ENCODE results near the gene LPIN3.
"Not testable (repeated sequence)": the region's sequence is repeated elsewhere in the genome, so short reads cannot be mapped to it uniquely, and the experiment has no call there.

Gene LPIN3

GRCh38 chr20:41340327-41341055 is at the start of gene LPIN3:
LPIN3 (plus strand) TSS chr20:41340821; CDS start chr20:41345804, 4,983 bp downstream.
- peak; percentile 89 for DNase-seq

GRCh38 chr20:41293269-41294037 is 47.2 kb upstream of the LPIN3 start:
- no peak for DNase-seq

DNA sequence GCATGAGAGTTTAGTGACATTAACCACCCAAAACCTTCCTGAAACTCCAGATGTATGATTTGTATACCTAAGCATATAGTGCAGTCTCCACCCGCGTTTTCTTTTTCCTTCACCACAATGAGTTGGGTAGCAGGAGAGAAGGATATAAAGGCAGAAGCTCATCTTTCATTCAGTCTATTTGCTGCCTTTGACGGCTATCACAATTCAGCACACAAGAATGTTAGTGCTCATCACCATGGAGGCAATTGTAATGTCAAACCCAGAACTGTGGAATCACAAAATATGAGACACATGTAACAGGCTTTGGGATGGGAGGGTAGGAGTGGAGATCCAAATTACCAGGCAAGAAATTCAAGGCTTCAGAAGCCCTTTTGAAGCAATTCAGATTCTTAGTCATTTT is 40.7 kb upstream of the LPIN3 start:
- no peak for DNase-seq

DNA sequence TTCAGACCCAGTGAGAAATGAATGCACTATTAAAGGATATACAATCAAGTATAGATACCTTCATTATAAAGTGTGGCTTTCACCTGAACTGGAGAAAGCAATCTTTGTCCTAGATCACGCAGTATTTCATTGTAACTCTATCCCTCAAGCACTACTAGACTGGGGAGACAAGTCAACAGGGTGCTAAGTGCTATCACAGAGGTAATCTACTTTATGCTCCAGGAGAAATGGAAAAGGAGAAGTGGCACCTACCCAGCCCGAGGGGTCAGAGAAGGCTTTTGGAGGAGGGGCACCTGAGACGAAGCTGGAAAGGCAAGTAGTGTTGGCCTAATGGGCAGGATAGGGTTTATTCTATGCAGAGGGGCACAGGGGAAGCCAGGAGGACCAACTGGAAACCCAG is 40.2 kb upstream of the LPIN3 start:
- DNase-seq, result no peak

- no peak for DNase-seq
Measured at GRCh38 chr20:41300886-41301285, 39.7 kb upstream of the LPIN3 start.

- no peak for DNase-seq
Measured at GRCh38 chr20:41304002-41304401, 36.6 kb upstream of the LPIN3 start.

DNA sequence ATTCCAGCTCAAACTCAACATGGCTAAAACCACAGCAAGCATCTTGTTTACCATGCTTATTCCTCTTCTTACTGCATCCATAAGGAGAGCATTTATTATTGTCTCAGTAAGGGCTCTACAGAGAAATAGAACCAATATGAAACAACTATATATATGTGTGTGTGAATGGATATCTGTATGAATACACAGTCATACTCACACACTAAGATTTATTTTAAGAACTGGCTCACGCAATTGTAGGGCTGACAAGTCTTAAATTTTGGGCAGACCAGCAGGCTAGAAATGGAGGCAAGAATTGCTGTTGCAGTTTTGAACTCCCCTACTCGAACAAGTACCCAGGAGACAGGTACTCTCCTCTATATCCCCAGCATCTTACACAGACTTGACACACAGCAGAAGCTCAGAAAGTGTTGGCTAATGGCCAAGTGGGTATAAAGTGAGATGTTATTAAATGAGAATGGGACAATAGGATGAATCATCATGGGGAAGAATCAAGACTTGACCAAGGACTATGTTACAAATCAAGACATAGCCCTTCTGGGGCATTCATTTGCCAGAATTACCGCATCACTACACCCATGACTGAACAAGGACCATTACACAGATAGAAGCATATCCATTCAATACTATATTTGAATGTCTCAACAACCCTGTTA is 36.1 kb upstream of the LPIN3 start:
- no peak for DNase-seq

- DNase-seq, result no peak
Measured at GRCh38 chr20:41306061-41306727, 34.4 kb upstream of the LPIN3 start.

- DNase-seq, result no peak
Measured at GRCh38 chr20:41307021-41307420, 33.6 kb upstream of the LPIN3 start.

DNA sequence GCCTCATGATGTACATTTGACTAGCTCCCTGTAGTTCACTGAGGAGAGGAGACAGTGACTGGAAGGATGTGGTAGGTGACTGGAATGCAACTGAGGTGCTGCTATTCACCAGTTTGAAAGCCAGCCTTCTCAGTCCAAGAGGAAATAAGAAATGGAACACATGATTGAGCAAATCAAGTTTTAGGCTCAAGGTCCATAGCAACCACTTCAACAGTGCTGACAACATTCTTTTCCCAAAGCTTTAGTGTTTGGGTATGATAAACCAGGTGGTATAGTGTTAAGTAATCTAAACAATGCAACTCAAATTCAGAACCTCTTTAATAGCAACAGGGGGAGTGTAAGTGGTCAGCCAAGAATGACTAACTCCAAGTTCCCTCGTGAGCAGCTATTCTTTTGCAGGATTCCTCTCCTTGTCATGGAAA is 32.3 kb upstream of the LPIN3 start:
- no peak for DNase-seq

DNA sequence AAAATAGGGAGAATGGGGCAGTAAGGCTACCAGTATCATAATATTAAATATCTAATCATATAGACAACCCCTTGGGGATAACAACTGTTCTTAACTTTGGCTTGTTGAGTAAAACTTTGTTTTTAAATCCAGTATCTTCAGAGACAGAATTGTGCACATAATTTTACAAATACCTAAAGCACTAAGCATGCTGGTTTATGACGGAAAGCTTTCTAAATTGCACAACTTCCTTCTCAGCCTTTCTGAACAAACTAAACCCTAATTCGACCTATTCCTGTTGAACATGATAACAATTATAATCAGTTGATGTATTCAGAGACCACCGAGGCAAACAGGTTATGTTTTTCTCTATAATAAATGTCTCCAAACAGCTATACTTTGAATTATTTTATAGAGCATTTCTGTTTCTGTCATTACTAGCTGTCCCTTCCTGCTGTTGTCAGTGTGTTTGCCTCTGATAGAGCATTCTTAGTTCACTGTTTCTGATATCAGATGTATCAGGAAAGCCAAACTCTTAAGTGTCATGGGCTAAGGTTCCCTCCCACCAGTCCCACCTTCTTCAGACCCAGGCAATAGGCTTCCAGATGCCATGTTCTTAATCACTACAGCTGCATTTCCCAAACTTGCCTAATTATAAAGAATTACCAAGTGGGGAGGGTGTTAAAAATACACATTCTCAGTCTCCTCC is 31.8 kb upstream of the LPIN3 start:
- DNase-seq, result no peak

DNA sequence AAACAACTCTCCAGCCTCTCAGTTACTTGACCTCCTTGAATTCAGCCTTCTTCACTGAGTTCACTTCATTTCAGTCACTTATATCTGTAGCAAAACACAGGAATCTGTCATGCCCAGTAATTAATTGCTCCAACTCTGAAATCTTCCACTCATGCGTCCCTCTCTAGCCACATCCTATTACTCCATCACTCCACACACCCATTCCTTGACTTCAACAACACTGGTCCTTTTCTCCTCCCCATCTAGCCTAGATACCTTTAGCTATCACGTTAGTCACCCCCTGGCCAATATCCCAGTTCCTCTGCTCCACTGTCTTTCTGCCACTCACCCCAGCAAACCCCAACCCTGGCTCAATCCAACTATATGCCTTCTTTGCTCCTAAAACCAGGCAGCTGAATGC is 30.8 kb upstream of the LPIN3 start:
- DNase-seq, result no peak

GRCh38 chr20:41312009-41312408 is 28.6 kb upstream of the LPIN3 start:
- not testable (repeated sequence) for DNase-seq

DNA sequence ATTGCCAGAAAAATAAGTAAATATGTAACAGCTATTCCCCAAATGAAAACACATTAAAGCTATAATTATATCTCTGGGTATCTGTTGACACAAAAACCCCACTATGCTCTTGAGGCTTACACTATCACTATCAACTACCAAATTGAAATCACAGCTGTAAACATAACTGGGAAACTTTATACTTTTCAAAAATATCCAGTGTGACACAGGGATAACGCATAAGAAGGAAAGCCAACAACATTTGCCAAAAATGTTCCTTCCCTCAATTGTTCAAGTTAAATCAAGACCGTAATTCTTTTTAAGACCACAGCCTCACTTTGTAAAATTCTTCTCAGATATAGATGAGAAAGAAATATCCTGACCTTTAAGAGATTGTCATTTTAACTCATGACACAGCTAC is 26.2 kb upstream of the LPIN3 start:
- no peak for DNase-seq

GRCh38 chr20:41316051-41316450 is 24.6 kb upstream of the LPIN3 start:
- DNase-seq, result no peak

- peak; percentile 85 for DNase-seq
Measured at GRCh38 chr20:41316602-41317545, 23.7 kb upstream of the LPIN3 start.

DNA sequence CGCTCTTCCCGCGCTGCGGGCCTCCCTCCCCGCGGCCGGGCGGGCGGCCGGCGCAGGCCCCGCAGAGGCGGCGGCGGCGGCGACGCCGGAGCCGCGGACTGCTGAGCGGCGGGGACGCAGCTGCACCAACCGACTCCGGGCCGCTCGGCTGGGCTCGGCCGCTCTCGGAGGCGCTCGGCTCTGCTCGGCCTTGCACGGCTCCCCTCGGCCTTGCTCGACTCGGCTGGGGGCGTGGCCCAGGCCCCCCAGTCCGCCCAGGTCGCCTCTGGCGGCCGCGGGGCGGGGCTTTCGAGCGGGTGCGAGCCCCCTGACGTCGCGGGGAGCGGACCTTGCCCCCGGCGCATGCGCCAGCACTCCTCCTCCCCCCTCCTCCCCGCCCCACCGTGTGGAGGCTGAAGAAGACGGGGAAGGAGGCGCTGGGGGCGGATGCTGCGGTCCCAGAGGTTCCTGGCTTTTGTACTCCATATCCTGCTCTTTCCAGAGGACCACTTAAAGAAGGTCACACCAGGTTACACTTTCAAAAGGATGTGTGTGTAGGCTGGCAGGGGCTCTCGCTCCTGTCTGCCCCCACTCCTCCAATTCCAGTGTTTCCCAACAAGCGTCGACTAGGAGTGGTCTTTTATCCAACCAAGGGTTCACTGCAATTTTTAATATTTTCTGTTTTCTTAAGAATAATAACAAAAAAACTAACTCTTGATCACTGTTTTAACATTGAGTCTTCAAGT is 22.9 kb upstream of the LPIN3 start, which contains the start of gene ZHX3:
TSS of gene ZHX3 (minus strand) at position 186 of the 725 bp plus-strand sequence. CDS start 112,815 bp downstream, outside the sequence.
- peak; percentile 99 for DNase-seq

GRCh38 chr20:41318271-41318649 is 22.4 kb upstream of the LPIN3 start:
- DNase-seq, result no peak

DNA sequence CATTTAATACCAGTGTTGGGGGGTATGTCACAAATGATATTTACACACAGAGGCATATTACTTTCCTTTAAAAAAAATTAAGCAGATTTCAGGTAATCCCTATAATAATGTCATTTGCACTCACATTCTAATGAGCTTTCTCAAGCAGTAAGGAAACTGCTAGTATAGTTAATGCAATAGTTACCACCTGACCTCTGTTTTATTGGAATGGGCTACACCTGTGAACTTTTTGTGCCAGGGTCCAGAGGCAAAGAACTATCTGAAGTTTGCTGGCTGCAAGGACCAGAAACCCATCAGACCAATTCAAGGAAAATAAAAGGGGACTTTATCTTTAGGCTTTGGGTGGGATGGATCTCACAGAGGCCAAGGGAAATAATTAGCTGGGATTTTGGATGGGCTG is 20.2 kb upstream of the LPIN3 start:
- no peak for DNase-seq

DNA sequence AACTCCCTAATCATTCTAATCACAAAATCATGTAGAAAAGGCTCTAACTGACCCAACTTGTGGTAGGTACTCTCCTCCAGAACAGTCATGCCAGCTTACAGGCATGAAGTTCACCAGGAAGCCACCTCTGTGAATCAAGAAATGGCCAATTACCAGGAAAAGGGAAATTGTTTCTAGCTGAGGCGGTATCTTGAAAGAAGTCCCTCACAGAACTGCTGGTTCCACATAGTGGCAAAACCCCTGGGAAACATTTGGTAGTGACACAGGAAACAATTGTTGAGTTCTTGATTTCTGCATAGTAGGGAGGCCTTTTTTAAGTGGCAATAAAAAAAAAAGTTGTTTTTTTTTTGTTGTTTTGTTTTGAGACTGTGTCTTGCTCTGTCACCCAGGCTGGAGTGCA is 19.6 kb upstream of the LPIN3 start:
- DNase-seq, result no peak

DNA sequence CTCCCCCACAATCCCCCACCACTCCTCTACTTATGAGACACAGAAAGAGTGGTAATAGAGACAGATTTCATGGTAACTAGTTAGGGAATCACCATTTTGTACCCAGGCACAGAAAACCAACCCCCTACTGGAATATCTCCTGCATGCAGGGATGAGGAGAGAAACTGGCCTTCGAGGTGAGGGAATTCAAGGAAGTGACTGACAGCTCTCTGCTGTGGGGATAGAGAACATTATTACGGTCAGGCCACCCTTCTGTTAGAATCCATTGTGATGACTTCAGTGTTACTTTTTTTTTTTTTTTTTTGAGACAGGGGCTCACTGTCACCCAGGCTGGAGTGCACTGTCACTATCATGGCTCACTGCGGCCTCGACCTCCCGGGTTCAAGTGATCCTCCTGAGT is 13.4 kb upstream of the LPIN3 start:
- DNase-seq, result no peak

Measured in femur (tissue), 1 donor.